Astrocyte (in vitro differentiated cells and primary cell): Measurements from ENCODE around the gene USHBP1.

Experiments
- EZH2 ChIP-seq: IDR thresholded peaks from 2 replicates; pipeline ENCODE4 v1.6.1; 2012; ENCODE audit warnings: mild to moderate bottlenecking, low read length, inconsistent platforms; ENCODE audit not compliant: insufficient read depth
- TF ChIP-seq, protein P1 (sequence below): IDR thresholded peaks from 2 replicates; pipeline ENCODE4 v1.5.1; 2011; ENCODE audit warnings: low read depth, mild to moderate bottlenecking, inconsistent platforms, low read length, moderate library complexity; ENCODE audit not compliant: insufficient read depth

DNA sequence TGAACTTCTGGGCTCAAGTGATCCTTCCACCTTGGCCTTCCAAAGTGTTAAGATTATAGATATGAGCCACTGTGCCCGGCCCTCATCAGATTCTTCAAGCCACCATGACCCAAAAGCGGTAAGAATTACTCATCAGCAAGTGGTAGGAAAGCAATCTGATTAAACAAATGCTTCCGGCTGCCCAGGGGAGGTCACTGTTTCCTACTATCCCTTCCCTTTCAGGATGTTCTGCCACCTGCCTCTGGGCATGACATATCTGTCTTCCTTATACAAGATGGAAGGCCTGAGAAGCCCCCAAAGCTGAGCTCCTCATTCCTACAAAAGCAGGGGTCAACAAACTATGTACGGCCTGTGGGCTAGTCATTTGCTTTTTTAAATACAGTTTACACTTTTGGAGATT is 31.7 kb upstream of the USHBP1 start:
- TF ChIP-seq, protein P1, sequence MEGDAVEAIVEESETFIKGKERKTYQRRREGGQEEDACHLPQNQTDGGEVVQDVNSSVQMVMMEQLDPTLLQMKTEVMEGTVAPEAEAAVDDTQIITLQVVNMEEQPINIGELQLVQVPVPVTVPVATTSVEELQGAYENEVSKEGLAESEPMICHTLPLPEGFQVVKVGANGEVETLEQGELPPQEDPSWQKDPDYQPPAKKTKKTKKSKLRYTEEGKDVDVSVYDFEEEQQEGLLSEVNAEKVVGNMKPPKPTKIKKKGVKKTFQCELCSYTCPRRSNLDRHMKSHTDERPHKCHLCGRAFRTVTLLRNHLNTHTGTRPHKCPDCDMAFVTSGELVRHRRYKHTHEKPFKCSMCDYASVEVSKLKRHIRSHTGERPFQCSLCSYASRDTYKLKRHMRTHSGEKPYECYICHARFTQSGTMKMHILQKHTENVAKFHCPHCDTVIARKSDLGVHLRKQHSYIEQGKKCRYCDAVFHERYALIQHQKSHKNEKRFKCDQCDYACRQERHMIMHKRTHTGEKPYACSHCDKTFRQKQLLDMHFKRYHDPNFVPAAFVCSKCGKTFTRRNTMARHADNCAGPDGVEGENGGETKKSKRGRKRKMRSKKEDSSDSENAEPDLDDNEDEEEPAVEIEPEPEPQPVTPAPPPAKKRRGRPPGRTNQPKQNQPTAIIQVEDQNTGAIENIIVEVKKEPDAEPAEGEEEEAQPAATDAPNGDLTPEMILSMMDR, result no peak
- TF ChIP-seq EZH2, result no peak
